Activated naive CD4-positive, alpha-beta T cell treated with Interleukin-2 at 50 U/mL for 16 hours (primary cell): ENCODE results near the gene ANGPTL4.
"Not testable (repeated sequence)": the region's sequence is repeated elsewhere in the genome, so short reads cannot be mapped to it uniquely, and the experiment has no call there.

Experiments used
- DNase-seq: peaks from one replicate; pipeline ENCODE4 v3.0.0-alpha.2; 2020

ANGPTL4 gene

GRCh38 chr19:8363803-8364771, at the start of gene ANGPTL4:
Gene ANGPTL4, plus strand, starts transcription at chr19:8364155. Its CDS starts 167 bp downstream, at chr19:8364322.
- peak; percentile 64 for DNase-seq

- not testable (repeated sequence) for DNase-seq
These were observed 48.8 kb upstream of the ANGPTL4 start for GRCh38 chr19:8314981-8315640.

- DNase-seq: no peak
These were observed 47.4 kb upstream of the ANGPTL4 start for GRCh38 chr19:8316351-8317125.

GRCh38 chr19:8318835-8319234, 45.1 kb upstream of the ANGPTL4 start:
- not testable (repeated sequence) for DNase-seq

GRCh38 chr19:8319807-8320520, 44.0 kb upstream of the ANGPTL4 start:
- DNase-seq: no peak

- DNase-seq: peak; percentile 15
These were observed 43.3 kb upstream of the ANGPTL4 start for GRCh38 chr19:8320564-8321066.

- peak; percentile 97 for DNase-seq
These were observed 42.6 kb upstream of the ANGPTL4 start, which contains the start of the genes NDUFA7 and RPS28 for GRCh38 chr19:8321067-8321985. Gene NDUFA7, minus strand, starts transcription at chr19:8321375. Its CDS starts 17 bp downstream, at chr19:8321358. Gene RPS28, plus strand, starts transcription at chr19:8321496. Its CDS starts 35 bp downstream, at chr19:8321531.

- DNase-seq: no peak
These were observed 41.8 kb upstream of the ANGPTL4 start for GRCh38 chr19:8321986-8322637.

- no peak for DNase-seq
These were observed 41.3 kb upstream of the ANGPTL4 start for GRCh38 chr19:8322638-8322997.

GRCh38 chr19:8323781-8324185, 40.2 kb upstream of the ANGPTL4 start:
- peak; percentile 3 for DNase-seq

- peak; percentile 3 for DNase-seq
These were observed 39.5 kb upstream of the ANGPTL4 start for GRCh38 chr19:8324186-8325050.

GRCh38 chr19:8325454-8325853, 38.5 kb upstream of the ANGPTL4 start:
- no peak for DNase-seq

- DNase-seq: no peak
These were observed 34.0 kb upstream of the ANGPTL4 start for GRCh38 chr19:8329996-8330395.

GRCh38 chr19:8331263-8331845, 32.6 kb upstream of the ANGPTL4 start:
- DNase-seq: no peak

GRCh38 chr19:8332976-8333766, 30.8 kb upstream of the ANGPTL4 start:
- no peak for DNase-seq

GRCh38 chr19:8333767-8334457, 30.0 kb upstream of the ANGPTL4 start:
- no peak for DNase-seq
